ENCODE data around the gene EIF4A2. TPM values are rescaled to one million over a fixed set of nuclear protein-coding genes. Genes with fewer than 3 reads are reported as not detected.

The EIF4A2 gene
- 375 TPM for total RNA-seq

DNA sequence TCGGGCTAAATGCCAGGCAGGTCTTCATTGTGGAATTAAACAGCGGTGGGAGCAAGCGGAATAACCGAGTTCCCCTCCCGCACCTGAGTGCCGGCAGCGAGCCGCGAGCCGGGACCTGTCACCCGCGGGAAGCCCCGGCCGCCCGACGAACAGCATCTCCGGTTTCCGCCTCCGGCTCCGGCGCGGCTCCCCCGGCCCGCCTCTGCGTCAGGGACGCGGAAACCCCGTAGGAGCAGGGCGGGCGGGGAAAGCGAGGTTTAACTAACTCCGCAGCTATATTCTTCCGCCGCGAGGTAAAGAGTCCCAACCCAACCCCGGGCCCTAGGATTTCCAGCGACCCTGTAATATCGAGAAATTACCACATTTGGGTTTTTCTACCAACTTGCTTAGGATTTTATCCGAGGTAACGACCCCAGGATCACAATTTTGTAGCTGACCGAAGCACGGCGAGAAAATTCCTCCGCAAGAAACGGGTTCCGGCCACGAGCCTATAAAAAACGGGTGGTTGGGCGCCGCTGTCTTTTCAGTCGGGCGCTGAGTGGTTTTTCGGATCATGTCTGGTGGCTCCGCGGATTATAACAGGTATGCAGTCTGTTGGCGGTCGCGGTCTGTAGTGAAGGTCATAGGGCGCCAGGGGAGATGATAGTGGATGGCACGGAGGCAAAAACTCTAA lies at the start of gene EIF4A2:
Gene EIF4A2, plus strand, starts transcription at position 520 of the 673 bp plus-strand sequence. Its CDS starts 34 bp downstream, at position 554.
- intact Hi-C loops (cut with DNase I), result loop anchor here (5.0 kb wide), 1 partner anchor 846 kb away; the partner anchor contains the start of gene TRA2B
- Histone ChIP-seq H3K27me3 (no peaks in the 10 kb centered on the region), H3K27ac (peak within 1 kb of the TSS; percentile 99), H3K36me3 (peaks cover 0 to 36% of the 10 kb centered on the region in 2 donors), H3K9me3 (no peaks in the 10 kb centered on the region), H3K4me1 (peaks cover 40% of the 10 kb centered on the region), H3K4me3 (peak within 1 kb of the TSS; percentile 60 to 76)
- peak in 1 of 2 donors; percentile 86 for TF ChIP-seq POLR2A (IDR thresholded peaks at IDR 0.05)
- peak; percentile 92 to 93 for TF ChIP-seq POLR2AphosphoS5 (IDR thresholded peaks at IDR 0.05; ENCODE audit: insufficient read depth in 1 of 2, low read depth in 1 of 2)
- TF ChIP-seq, protein P1, sequence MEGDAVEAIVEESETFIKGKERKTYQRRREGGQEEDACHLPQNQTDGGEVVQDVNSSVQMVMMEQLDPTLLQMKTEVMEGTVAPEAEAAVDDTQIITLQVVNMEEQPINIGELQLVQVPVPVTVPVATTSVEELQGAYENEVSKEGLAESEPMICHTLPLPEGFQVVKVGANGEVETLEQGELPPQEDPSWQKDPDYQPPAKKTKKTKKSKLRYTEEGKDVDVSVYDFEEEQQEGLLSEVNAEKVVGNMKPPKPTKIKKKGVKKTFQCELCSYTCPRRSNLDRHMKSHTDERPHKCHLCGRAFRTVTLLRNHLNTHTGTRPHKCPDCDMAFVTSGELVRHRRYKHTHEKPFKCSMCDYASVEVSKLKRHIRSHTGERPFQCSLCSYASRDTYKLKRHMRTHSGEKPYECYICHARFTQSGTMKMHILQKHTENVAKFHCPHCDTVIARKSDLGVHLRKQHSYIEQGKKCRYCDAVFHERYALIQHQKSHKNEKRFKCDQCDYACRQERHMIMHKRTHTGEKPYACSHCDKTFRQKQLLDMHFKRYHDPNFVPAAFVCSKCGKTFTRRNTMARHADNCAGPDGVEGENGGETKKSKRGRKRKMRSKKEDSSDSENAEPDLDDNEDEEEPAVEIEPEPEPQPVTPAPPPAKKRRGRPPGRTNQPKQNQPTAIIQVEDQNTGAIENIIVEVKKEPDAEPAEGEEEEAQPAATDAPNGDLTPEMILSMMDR (IDR thresholded peaks at IDR 0.05), result peak in 1 of 3 experiments; percentile 7
- DNase-seq (ENCODE audit: extremely low spot score in 2 of 2), result peak in 1 of 2 donors; percentile 94

DNA sequence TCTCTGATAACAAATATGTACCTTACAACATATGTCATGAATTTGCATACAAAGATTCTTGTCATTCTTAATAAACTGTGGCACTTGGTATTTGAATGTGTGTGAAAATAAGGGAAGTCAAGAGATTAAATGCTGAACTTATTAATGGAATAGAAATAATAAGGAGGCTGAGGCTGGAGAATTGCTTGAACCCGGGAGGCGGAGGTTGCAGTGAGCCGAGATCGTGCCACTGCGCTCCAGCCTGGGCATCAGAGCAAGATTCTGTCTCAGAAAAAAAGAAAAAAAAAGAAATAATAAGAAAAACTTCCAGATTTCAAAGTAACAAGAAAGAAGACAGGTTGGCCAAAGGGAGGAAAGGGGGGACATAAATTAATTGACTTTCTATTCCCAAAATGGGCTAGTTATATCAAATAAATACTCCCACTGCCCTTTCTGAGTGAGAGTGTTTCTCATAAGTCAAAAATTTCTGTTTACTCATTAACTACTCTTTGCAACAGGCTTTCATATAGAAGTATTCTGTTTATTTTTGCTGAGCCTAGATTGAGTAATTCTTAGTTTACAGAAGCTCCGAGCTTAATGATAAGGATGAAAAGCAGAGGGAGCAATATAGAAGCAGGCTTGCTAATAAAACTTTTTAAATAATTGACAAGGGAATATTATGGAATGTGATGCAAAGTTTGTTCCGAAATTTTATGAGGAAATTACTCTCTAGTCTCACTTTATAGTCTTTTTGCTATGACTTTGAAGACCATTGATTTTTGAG lies 40.6 kb upstream of the EIF4A2 start:
- DNase-seq (ENCODE audit: extremely low spot score in 2 of 2), result no peak
- H3K27ac ChIP-seq, result no peak overlapping the region
- no peaks in the 10 kb centered on the region for H3K4me1 ChIP-seq
- H3K27me3 ChIP-seq, result no peaks in the 10 kb centered on the region
- H3K4me3 ChIP-seq, result no peak overlapping the region
- H3K36me3 ChIP-seq, result no peaks in the 10 kb centered on the region
- H3K9me3 ChIP-seq, result no peaks in the 10 kb centered on the region
- TF ChIP-seq, protein P1 (IDR thresholded peaks at IDR 0.05), result no peak
- no peak for TF ChIP-seq POLR2AphosphoS5 (IDR thresholded peaks at IDR 0.05; ENCODE audit: insufficient read depth in 1 of 2, low read depth in 1 of 2)
- TF ChIP-seq POLR2A (IDR thresholded peaks at IDR 0.05), result no peak
- intact Hi-C loops (cut with DNase I), result no loop called here

DNA sequence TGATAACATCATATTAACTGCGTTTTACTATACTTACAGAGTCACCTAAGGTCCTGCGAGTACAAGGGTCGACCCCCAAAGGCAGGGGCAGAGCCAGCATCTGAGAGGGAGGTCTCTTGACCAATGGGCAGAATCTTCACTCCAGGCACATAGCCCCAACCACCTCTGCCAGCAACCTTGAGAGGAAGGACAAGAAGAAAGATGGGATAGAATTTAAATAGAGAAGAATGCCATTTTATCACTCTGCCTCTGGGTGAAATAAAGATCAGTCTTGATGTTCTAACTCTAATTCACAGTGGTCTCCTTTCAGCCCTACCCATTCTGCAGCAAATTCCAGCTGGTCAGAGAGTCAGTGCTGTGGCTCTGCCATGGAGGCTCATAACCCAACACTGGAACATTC lies 39.7 kb upstream of the EIF4A2 start:
- Histone ChIP-seq H3K4me1 (no peaks in the 10 kb centered on the region), H3K9me3 (no peaks in the 10 kb centered on the region), H3K27ac (no peak overlapping the region), H3K27me3 (no peaks in the 10 kb centered on the region), H3K36me3 (no peaks in the 10 kb centered on the region), H3K4me3 (no peak overlapping the region)
- no peak for DNase-seq (ENCODE audit: extremely low spot score in 2 of 2)
- intact Hi-C loops (cut with DNase I), result no loop called here
- TF ChIP-seq POLR2A (IDR thresholded peaks at IDR 0.05) (no peak), POLR2AphosphoS5 (IDR thresholded peaks at IDR 0.05; ENCODE audit: insufficient read depth in 1 of 2, low read depth in 1 of 2) (no peak)
- TF ChIP-seq, protein P1 (IDR thresholded peaks at IDR 0.05), result no peak

DNA sequence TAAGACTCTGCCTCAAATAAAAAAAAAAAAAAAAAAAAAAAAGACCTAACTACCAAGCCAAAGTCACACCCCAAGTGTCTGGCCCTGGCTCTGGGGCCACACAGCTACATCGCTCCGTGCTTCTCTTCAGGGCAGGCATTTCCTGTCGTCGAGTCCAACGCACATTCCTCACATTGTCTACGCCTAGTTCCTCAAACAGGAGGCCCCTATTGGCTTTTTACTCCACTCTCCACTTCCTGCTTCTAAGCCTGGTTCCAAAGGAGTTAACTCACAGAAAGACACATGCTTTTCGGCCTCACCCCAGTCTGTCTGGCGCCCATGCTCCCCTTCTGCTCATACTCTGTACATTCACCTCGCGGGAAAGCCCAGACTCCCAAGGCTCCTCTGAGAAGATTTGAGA lies 37.4 kb upstream of the EIF4A2 start:
- no peak overlapping the region for H3K4me3 ChIP-seq
- H3K4me1 ChIP-seq, result no peaks in the 10 kb centered on the region
- no peak overlapping the region for H3K27ac ChIP-seq
- H3K27me3 ChIP-seq, result no peaks in the 10 kb centered on the region
- H3K9me3 ChIP-seq, result no peaks in the 10 kb centered on the region
- no peak for DNase-seq (ENCODE audit: extremely low spot score in 2 of 2)
- TF ChIP-seq POLR2AphosphoS5 (IDR thresholded peaks at IDR 0.05; ENCODE audit: insufficient read depth in 1 of 2, low read depth in 1 of 2) (no peak), POLR2A (IDR thresholded peaks at IDR 0.05) (no peak)
- TF ChIP-seq, protein P1 (IDR thresholded peaks at IDR 0.05), result no peak
- intact Hi-C loops (cut with DNase I), result no loop called here
- H3K36me3 ChIP-seq, result no peaks in the 10 kb centered on the region
